DOHH2 (cell line): ENCODE data around the gene ZBTB4.
"Not testable (repeated sequence)": the region's sequence is repeated elsewhere in the genome, so short reads cannot be mapped to it uniquely, and the experiment has no call there.

Experiments used
- H3F3A ChIP-seq: fragments of 200-600 bp; sonication (generic), shearing (Covaris generic); 2 replicates; pipeline ENCODE4 v1.6.0; 2016; ENCODE audit warnings: antibody characterized with exemption, mild to moderate bottlenecking; ENCODE audit not compliant: control insufficient read depth, insufficient read depth
- H3K27ac ChIP-seq: fragments of 200-600 bp; sonication (generic); 2 replicates; pipeline ENCODE4 v1.5.1; 2014; ENCODE audit warnings: low read depth, mild to moderate bottlenecking, low read length, moderate library complexity
- H3K27me3 ChIP-seq: fragments of 200-600 bp; sonication (generic); 2 replicates; pipeline ENCODE4 v1.6.1; 2014; ENCODE audit warnings: mild to moderate bottlenecking, low read length, mixed read lengths; ENCODE audit not compliant: control insufficient read depth
- H3K36me3 ChIP-seq: fragments of 200-600 bp; sonication (generic); 2 replicates; pipeline ENCODE4 v1.6.1; 2014; ENCODE audit warnings: mild to moderate bottlenecking, low read length, moderate library complexity, mixed read lengths; ENCODE audit not compliant: control insufficient read depth
- H3K4me1 ChIP-seq: fragments of 200-600 bp; sonication (generic); 2 replicates; pipeline ENCODE4 v1.6.1; 2014; ENCODE audit warnings: mild to moderate bottlenecking, low read length, mixed read lengths; ENCODE audit not compliant: control insufficient read depth
- H3K4me2 ChIP-seq: fragments of 200-600 bp; sonication (generic); 2 replicates; pipeline ENCODE4 v1.6.0; 2014; ENCODE audit warnings: mild to moderate bottlenecking, low read length, moderate library complexity
- H3K4me3 ChIP-seq: fragments of 200-600 bp; sonication (generic); 2 replicates; pipeline ENCODE4 v1.5.1; 2014; ENCODE audit warnings: mild to moderate bottlenecking, low read length, mixed read lengths
- H3K79me2 ChIP-seq: fragments of 200-600 bp; sonication (generic); 2 replicates; pipeline ENCODE4 v1.6.1; 2014; ENCODE audit warnings: mild to moderate bottlenecking, low read length, mixed read lengths; ENCODE audit not compliant: control insufficient read depth
- H3K9me2 ChIP-seq: fragments of 200-600 bp; sonication (generic); replicated peaks from 2 replicates; pipeline ENCODE4 v1.6.1; 2014; ENCODE audit warnings: mild to moderate bottlenecking, low read length, mixed read lengths; ENCODE audit not compliant: control insufficient read depth
- H3K9me3 ChIP-seq: fragments of 200-600 bp; sonication (generic); 2 replicates; pipeline ENCODE4 v1.6.1; 2014; ENCODE audit warnings: antibody characterized with exemption, low read length, mixed read lengths; ENCODE audit not compliant: control insufficient read depth, insufficient read depth
- H4K20me1 ChIP-seq: fragments of 200-600 bp; sonication (generic); 2 replicates; pipeline ENCODE4 v1.6.0; 2014; ENCODE audit warnings: low read depth, mild to moderate bottlenecking, antibody characterized with exemption, low read length, moderate library complexity; ENCODE audit not compliant: control insufficient read depth, insufficient read depth
- EZH2phosphoT487 ChIP-seq: fragments of 200-600 bp; sonication (generic); IDR thresholded peaks from 2 replicates; pipeline ENCODE4 v1.6.1; 2017; ENCODE audit warnings: borderline replicate concordance, mild to moderate bottlenecking, antibody characterized with exemption, low read length, moderate library complexity, mixed read lengths
- TF ChIP-seq, protein P1 (sequence below): fragments of 200-600 bp; sonication (generic); IDR thresholded peaks from one replicate; pipeline ENCODE4 v1.5.1; 2014; ENCODE audit warnings: antibody characterized with exemption, mild to moderate bottlenecking, low read depth, low read length; ENCODE audit not compliant: poor library complexity, severe bottlenecking

ZBTB4 gene

GRCh38 chr17:7476951-7477350 is 2.5 kb downstream of the ZBTB4 start:
- TF ChIP-seq EZH2phosphoT487: no peak
- TF ChIP-seq, protein P1, sequence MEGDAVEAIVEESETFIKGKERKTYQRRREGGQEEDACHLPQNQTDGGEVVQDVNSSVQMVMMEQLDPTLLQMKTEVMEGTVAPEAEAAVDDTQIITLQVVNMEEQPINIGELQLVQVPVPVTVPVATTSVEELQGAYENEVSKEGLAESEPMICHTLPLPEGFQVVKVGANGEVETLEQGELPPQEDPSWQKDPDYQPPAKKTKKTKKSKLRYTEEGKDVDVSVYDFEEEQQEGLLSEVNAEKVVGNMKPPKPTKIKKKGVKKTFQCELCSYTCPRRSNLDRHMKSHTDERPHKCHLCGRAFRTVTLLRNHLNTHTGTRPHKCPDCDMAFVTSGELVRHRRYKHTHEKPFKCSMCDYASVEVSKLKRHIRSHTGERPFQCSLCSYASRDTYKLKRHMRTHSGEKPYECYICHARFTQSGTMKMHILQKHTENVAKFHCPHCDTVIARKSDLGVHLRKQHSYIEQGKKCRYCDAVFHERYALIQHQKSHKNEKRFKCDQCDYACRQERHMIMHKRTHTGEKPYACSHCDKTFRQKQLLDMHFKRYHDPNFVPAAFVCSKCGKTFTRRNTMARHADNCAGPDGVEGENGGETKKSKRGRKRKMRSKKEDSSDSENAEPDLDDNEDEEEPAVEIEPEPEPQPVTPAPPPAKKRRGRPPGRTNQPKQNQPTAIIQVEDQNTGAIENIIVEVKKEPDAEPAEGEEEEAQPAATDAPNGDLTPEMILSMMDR: no peak
- H3K27ac ChIP-seq: no peak overlapping the region
- H3K36me3 ChIP-seq: no peaks in the 10 kb centered on the region
- H3K4me3 ChIP-seq: no peak overlapping the region
- H3K4me1 ChIP-seq: peaks cover 24% of the 10 kb centered on the region
- H3F3A ChIP-seq: peaks cover 3% of the 10 kb centered on the region; the same call in 1 of the 2 replicates
- H3K79me2 ChIP-seq: peaks cover 44% of the 10 kb centered on the region
- H3K9me2 ChIP-seq: no peaks in the 10 kb centered on the region
- no peak overlapping the region for H3K4me2 ChIP-seq
- H3K9me3 ChIP-seq: no peaks in the 10 kb centered on the region
- H4K20me1 ChIP-seq: no peaks in the 10 kb centered on the region
- no peaks in the 10 kb centered on the region for H3K27me3 ChIP-seq

GRCh38 chr17:7476494-7476893 is 2.9 kb downstream of the ZBTB4 start:
- Histone ChIP-seq H3K79me2 (peaks cover 44% of the 10 kb centered on the region), H3K36me3 (no peaks in the 10 kb centered on the region), H3K4me3 (no peak overlapping the region), H3F3A (peaks cover 4% of the 10 kb centered on the region; the same call in 1 of the 2 replicates), H3K9me2 (no peaks in the 10 kb centered on the region), H4K20me1 (no peaks in the 10 kb centered on the region), H3K27ac (no peak overlapping the region), H3K27me3 (no peaks in the 10 kb centered on the region), H3K4me1 (peaks cover 24% of the 10 kb centered on the region), H3K4me2 (no peak overlapping the region), H3K9me3 (no peaks in the 10 kb centered on the region)
- TF ChIP-seq, protein P1: no peak
- no peak for TF ChIP-seq EZH2phosphoT487

- TF ChIP-seq, protein P1: no peak
- no peak for TF ChIP-seq EZH2phosphoT487
- 0 out of 2 replicates have a peak, but pooled peaks cover 3% of the 10 kb centered on the region for H3F3A ChIP-seq
- peaks cover 24% of the 10 kb centered on the region for H3K4me1 ChIP-seq
- H3K36me3 ChIP-seq: no peaks in the 10 kb centered on the region
- H3K79me2 ChIP-seq: peaks cover 44% of the 10 kb centered on the region
- no peak overlapping the region for H3K27ac ChIP-seq
- H3K4me2 ChIP-seq: no peak overlapping the region
- H3K9me3 ChIP-seq: no peaks in the 10 kb centered on the region
- no peaks in the 10 kb centered on the region for H3K9me2 ChIP-seq
- H4K20me1 ChIP-seq: no peaks in the 10 kb centered on the region
- no peak overlapping the region for H3K4me3 ChIP-seq
- H3K27me3 ChIP-seq: no peaks in the 10 kb centered on the region
These were observed 3.5 kb downstream of the ZBTB4 start for GRCh38 chr17:7475764-7476422.

DNA sequence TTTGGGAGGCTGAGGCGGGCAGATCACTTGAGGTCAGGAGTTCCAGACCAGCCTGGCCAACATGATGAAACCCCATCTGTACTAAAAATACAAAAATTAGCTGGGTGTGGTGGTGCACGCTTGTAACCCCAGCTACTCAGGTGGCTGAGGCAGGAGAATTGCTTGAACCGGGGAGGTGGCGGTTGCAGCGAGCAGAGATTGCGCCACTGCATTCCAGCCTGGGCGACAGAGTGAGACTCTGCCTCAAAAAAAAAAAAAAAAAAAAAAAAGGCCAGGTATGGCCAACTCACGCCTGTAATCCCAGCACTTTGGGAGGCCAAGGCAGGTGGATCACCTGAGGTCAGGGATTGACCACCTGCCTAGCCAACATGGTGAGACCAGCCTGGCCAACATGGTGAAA is 4.7 kb downstream of the ZBTB4 start:
- H3K9me3 ChIP-seq, H3K27ac ChIP-seq, H3K4me3 ChIP-seq, H3K36me3 ChIP-seq, H3F3A ChIP-seq, H4K20me1 ChIP-seq, H3K27me3 ChIP-seq, H3K4me2 ChIP-seq, H3K9me2 ChIP-seq: not testable (repeated sequence)
- H3K79me2 ChIP-seq: peaks cover 41% of the 10 kb centered on the region
- H3K4me1 ChIP-seq: peaks cover 13% of the 10 kb centered on the region
